ENCODE data around the gene ENPP4. TPM values are rescaled to one million over a fixed set of nuclear protein-coding genes. Genes with fewer than 3 reads are reported as not detected.

ENPP4 gene
- total RNA-seq, 1 experiment from 2014 or later, result 0.30 TPM

- no peaks in the 10 kb centered on the region for H3K9me3 Mint-ChIP-seq (ENCODE audit: unreplicated experiment)
- CTCF ChIA-PET, result interaction anchor here (0.9 to 2.0 kb wide), 5 partner anchors 9 to 310 kb away, joined by 3 to 16 read pairs (median 3); no protein-coding TSS in a partner anchor
- no peaks in the 10 kb centered on the region for H3K4me1 Mint-ChIP-seq (ENCODE audit: insufficient read depth, unreplicated experiment)
- no peaks in the 10 kb centered on the region for H3K27me3 Mint-ChIP-seq (ENCODE audit: insufficient read depth, unreplicated experiment)
- no peak for TF ChIP-seq CTCF (IDR thresholded peaks at IDR 0.05; ENCODE audit: unreplicated experiment)
- no TSS peak for BruUV-seq (replicated peaks)
- POLR2A ChIA-PET, result no interaction called here
- H3K4me3 Mint-ChIP-seq (ENCODE audit: unreplicated experiment), result no peak overlapping the region
- DNase-seq (ENCODE audit: unreplicated experiment), result no peak
- intact Hi-C loops (cut with micrococcal nuclease), result no loop called here
- no peak overlapping the region for H3K27ac Mint-ChIP-seq (ENCODE audit: low read depth, unreplicated experiment)
- H3K36me3 Mint-ChIP-seq (ENCODE audit: insufficient read depth, unreplicated experiment), result no peaks in the 10 kb centered on the region
Measured at GRCh38 chr6:46099952-46100351, 29.8 kb upstream of the ENPP4 start.

- Mint-ChIP-seq H3K27me3 (ENCODE audit: insufficient read depth, unreplicated experiment) (no peaks in the 10 kb centered on the region), H3K27ac (ENCODE audit: low read depth, unreplicated experiment) (no peak overlapping the region), H3K9me3 (ENCODE audit: unreplicated experiment) (no peaks in the 10 kb centered on the region), H3K4me3 (ENCODE audit: unreplicated experiment) (no peak overlapping the region), H3K36me3 (ENCODE audit: insufficient read depth, unreplicated experiment) (no peaks in the 10 kb centered on the region), H3K4me1 (ENCODE audit: insufficient read depth, unreplicated experiment) (no peaks in the 10 kb centered on the region)
- no peak for DNase-seq (ENCODE audit: unreplicated experiment)
- TF ChIP-seq CTCF (IDR thresholded peaks at IDR 0.05; ENCODE audit: unreplicated experiment), result no peak
- BruUV-seq (replicated peaks), result no TSS peak
- CTCF ChIA-PET, result no interaction called here
- intact Hi-C loops (cut with micrococcal nuclease), result no loop called here
- POLR2A ChIA-PET, result no interaction called here
Measured at GRCh38 chr6:46102123-46102522, 27.7 kb upstream of the ENPP4 start.

- ChIA-PET POLR2A (no interaction called here), CTCF (interaction anchor here (1.2 kb wide), 1 partner anchor 9 kb away, joined by 4 read pairs; no protein-coding TSS in a partner anchor)
- H3K4me3 Mint-ChIP-seq (ENCODE audit: unreplicated experiment), result no peak overlapping the region
- TF ChIP-seq CTCF (IDR thresholded peaks at IDR 0.05; ENCODE audit: unreplicated experiment), result no peak
- no peaks in the 10 kb centered on the region for H3K9me3 Mint-ChIP-seq (ENCODE audit: unreplicated experiment)
- DNase-seq (ENCODE audit: unreplicated experiment), result no peak
- no TSS peak for BruUV-seq (replicated peaks)
- H3K27me3 Mint-ChIP-seq (ENCODE audit: insufficient read depth, unreplicated experiment), result no peaks in the 10 kb centered on the region
- H3K36me3 Mint-ChIP-seq (ENCODE audit: insufficient read depth, unreplicated experiment), result no peaks in the 10 kb centered on the region
- H3K27ac Mint-ChIP-seq (ENCODE audit: low read depth, unreplicated experiment), result no peak overlapping the region
- intact Hi-C loops (cut with micrococcal nuclease), result no loop called here
- no peaks in the 10 kb centered on the region for H3K4me1 Mint-ChIP-seq (ENCODE audit: insufficient read depth, unreplicated experiment)
Measured at GRCh38 chr6:46103441-46104115, 26.2 kb upstream of the ENPP4 start.

- DNase-seq (ENCODE audit: unreplicated experiment), result no peak
- POLR2A ChIA-PET, result no interaction called here
- H3K36me3 Mint-ChIP-seq (ENCODE audit: insufficient read depth, unreplicated experiment), result no peaks in the 10 kb centered on the region
- intact Hi-C loops (cut with micrococcal nuclease), result no loop called here
- CTCF ChIA-PET, result interaction anchor here (0.6 to 3.1 kb wide), 3 partner anchors 9 to 534 kb away, joined by 3 to 18 read pairs (median 4); no protein-coding TSS in a partner anchor
- no peaks in the 10 kb centered on the region for H3K27me3 Mint-ChIP-seq (ENCODE audit: insufficient read depth, unreplicated experiment)
- no peaks in the 10 kb centered on the region for H3K9me3 Mint-ChIP-seq (ENCODE audit: unreplicated experiment)
- H3K4me1 Mint-ChIP-seq (ENCODE audit: insufficient read depth, unreplicated experiment), result no peaks in the 10 kb centered on the region
- BruUV-seq (replicated peaks), result no TSS peak
- H3K4me3 Mint-ChIP-seq (ENCODE audit: unreplicated experiment), result no peak overlapping the region
- H3K27ac Mint-ChIP-seq (ENCODE audit: low read depth, unreplicated experiment), result no peak overlapping the region
- no peak for TF ChIP-seq CTCF (IDR thresholded peaks at IDR 0.05; ENCODE audit: unreplicated experiment)
Measured at GRCh38 chr6:46104209-46104608, 25.6 kb upstream of the ENPP4 start.
